ENCODE data around the gene KIRREL3.

GRCh38 chr11:126537492-126537891 is 463.1 kb downstream of the KIRREL3 start:
- TF ChIP-seq E2F4 (CRISPR knock-in tag; IDR thresholded peaks at IDR 0.05; ENCODE audit: low read depth) (no peak), RFX5 (IDR thresholded peaks at IDR 0.05; ENCODE audit: low read depth, low read length) (no peak), ZNF24 (IDR thresholded peaks at IDR 0.05) (no peak), MITF (IDR thresholded peaks at IDR 0.05) (no peak)

Data from K562 (cell line).